ENCODE results near the gene INTS6.
A peak's percentile ranks its signal among the peaks of the same experiment; 100 is the strongest.

The INTS6 gene
- total RNA-seq = 156 to 187 reads per million in 2 donors

GRCh38 chr13:51452361-51453206 is at the start of gene INTS6:
INTS6 (minus strand) TSS chr13:51453036; CDS start chr13:51452525, 511 bp downstream.
- DNase-seq = peak; percentile 73

GRCh38 chr13:51502153-51502651 is 49.4 kb upstream of the INTS6 start:
- DNase-seq = no peak

- no peak for DNase-seq
These were observed 48.8 kb upstream of the INTS6 start for GRCh38 chr13:51501592-51502152.

GRCh38 chr13:51501096-51501495 is 48.3 kb upstream of the INTS6 start:
- DNase-seq = no peak

DNA sequence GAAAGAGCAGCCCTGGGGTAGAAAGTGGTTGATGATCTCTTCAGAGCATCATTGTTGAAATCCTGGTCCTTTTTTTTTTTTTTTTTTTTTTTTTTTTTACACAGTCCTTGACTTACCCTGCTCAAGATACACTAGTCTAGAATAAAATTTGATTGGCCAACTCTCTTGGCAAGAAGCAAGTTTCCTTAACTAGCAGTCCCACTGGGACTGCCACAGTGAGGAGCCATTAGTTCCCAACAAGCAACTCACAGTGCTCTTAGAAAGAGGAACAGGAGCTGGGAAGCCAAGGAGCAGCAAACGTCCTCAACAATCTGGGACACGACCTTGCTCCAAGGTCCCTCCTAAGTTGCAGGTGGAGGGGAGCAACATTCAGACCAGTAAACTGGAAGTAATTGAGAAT is 47.9 kb upstream of the INTS6 start:
- no peak for DNase-seq

DNA sequence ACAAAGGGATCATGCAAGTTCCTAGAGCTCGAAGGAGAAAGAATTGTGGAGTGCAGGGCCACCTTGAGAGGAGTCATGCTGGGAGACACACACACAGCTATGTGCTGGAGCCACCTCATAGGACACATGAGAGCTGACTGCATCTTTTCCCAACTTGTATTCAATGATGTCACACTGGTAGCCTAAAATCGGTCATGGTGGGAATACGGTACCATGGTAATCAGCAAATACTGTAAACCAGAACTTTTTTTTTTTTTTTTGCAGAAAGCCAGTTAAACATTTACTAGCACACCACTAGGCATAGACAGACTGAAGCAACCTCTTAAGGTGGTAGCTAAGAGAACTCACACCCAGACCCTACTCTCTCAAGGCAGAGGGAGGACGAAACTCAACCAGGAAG is 47.0 kb upstream of the INTS6 start:
- no peak for DNase-seq

GRCh38 chr13:51495316-51495715 is 42.5 kb upstream of the INTS6 start:
- no peak for DNase-seq

DNA sequence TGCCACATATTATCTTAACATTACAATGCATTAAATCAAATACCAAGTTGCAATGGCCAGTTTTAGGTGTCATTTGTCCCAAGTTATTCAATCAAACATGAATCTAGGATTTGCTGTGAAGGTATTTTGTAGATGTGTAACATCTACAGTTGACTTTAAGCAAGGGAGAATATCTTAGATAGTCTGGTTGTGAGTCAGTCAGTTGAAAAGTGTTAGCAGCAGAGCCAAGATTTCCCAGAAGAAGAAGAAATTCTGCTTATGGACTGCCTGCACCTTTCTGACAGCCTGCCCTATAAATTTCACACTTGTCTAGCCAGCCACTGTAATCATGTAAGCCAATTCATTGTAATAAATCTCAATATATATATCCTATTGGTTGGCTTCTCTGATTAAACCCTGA is 41.3 kb upstream of the INTS6 start:
- no peak for DNase-seq

GRCh38 chr13:51488212-51488611 is 35.4 kb upstream of the INTS6 start:
- no peak for DNase-seq

- no peak for DNase-seq
These were observed 28.8 kb upstream of the INTS6 start for GRCh38 chr13:51481656-51482055.

GRCh38 chr13:51479199-51479523 is 26.3 kb upstream of the INTS6 start:
- no peak for DNase-seq

DNA sequence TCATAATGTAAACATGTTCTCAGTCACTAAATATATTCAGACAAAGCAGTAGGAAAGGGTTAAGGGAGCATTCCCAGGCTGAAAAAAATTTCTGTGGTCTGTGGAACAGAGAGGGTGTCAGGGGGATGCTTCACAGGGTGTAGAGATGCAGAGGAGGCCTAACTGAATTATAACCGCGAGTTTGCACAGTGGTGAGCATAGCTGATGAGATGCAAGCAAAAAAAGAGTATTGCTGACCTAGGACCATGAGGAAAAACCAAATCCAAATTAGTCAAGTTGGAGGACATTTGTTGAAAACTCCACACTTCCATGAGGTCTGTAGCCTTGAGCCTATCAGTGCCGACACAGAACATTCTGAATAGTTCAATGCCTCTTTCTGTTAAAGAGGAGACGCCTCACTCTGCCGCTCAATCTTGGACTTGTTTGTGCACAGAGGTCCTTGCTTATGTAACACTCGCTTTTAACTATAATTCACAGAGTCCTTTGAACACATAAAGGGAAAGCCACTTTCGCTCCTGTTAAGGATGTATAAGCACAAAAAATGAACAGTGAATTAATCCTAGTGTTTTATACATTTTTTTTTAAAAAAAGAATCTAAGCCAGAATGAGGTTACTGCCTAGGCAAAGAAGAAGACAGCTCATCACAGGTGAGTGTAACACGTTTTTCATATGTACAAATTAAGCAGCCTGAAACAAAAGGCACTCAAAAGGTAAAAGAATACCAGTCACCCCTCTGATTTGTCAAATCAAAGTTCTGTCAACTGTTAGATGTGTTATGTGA is 25.8 kb upstream of the INTS6 start:
- no peak for DNase-seq

DNA sequence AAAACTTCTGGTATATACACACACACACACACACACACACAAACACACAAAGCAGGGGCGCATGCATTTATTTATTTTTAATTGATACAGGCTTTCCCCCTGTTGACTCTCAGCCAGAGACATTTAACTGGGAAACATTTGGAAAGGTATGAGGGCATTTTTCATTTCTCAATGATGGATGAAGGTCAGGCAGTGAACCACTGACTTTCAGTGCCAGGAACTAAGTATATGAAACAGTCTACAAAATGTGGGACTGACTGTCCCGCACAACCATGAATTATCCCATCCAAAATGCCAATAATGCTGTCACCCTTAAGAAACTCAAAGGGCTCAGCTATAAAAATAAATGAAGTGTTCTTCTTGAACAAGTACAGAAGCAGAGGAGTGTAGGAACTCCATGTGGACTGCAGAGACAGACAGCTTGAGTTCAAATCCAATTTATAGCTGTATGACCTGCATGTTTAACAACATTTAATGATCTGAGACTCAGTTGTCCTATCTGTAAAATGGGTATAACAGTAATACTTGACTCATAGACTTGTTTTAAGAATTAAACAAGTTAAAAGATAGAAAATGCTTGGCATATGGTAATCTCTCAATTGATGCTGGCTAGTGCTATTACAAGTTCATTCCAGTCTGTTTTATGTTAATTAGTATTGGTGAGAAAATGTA is 25.0 kb upstream of the INTS6 start:
- DNase-seq = no peak

- DNase-seq = no peak
These were observed 24.3 kb upstream of the INTS6 start for GRCh38 chr13:51477149-51477548.

DNA sequence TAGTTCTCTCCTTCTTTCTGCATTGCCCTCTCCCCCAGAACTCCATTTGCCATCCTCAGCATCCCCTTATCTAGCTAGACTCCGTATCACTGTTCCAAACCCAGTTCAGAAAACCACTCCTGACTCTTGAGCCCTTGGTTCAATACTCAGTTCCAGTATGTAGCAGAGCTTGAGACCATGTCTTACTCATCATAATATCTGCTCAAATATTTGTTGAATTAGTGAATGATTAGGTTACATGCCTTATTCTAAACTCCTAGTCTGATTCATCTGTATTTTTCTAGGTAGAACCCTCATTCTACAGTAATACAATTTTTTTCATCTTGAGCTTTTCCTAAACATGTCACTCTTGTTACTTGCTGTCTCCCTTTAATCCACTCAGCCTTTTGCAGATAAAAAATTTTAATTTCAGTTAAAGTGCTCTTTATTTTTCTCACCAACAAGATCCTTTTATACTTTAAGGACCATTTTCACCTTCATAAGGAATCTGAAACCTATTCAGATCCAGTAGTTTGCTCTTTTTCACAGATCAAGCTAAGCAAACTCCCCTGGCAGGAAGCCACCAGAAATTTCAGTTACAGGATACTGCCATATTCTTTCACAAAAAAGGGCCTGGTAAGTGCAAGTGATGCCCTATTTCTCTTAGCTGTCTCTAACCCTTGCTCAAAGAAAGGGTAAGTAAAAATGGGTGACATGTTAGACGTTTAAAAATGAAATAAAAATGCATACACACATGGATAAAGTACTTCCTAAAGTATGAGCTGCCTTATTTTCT is 23.1 kb upstream of the INTS6 start:
- DNase-seq = no peak

GRCh38 chr13:51469790-51470189 is 17.0 kb upstream of the INTS6 start:
- DNase-seq = no peak

DNA sequence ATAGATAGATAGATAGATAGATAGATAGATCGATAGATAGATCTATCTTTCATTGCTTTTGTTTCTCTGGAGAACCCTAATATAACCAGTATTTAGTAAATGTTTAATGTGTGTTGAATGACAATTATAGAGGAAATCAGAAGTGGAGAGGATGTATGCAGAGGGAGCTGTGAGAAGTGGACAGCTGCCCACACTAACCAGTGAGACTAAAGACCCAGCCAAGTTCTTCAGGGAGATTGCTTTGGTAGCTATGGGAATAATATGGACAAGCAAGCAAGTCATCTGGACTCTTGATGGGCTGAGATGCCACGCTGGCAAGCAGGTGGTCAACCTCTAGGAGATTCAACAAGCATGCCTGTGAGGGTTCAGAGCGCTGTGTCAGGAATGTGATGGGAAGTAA is 14.9 kb upstream of the INTS6 start:
- no peak for DNase-seq

DNA sequence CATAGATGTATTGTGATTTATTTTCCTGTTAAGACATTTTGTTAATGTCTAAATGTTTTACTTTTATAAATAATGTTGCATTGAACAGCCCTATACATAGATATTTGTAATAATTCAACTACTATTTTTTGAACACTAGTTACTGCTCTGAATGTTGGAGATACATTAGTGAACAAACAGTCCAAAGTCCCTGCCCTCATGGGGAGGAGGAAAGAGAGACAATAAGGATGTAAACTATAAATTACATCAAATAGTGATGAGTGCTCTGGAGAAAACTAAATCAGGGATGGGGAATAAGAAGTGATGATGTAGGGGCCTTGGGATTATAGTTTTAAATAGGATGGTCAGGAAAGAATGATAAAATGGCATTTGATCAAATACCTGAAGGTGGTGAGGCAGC is 12.3 kb upstream of the INTS6 start:
- no peak for DNase-seq

- no peak for DNase-seq
These were observed 4.4 kb upstream of the INTS6 start for GRCh38 chr13:51457086-51457815.

DNA sequence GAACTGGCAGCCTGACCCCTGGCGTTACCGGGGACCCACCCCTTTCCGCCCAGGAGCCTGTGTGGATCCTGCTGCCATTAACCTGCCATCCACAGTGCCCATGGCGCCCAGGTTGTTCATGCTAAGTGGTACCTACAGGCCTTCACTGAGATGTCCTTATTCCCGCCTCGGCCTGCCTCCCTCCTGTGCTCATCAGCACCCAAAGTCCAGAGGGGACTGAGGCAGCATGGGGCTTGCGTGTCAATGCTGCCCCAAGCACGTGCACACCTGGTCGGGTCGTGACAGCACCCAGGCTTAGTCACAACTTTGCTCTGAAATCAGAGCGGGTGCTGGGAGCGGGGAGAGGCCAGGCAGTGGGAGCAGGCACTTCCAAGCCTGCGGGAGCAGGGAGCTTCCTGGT is 3.7 kb upstream of the INTS6 start:
- no peak for DNase-seq

DNA sequence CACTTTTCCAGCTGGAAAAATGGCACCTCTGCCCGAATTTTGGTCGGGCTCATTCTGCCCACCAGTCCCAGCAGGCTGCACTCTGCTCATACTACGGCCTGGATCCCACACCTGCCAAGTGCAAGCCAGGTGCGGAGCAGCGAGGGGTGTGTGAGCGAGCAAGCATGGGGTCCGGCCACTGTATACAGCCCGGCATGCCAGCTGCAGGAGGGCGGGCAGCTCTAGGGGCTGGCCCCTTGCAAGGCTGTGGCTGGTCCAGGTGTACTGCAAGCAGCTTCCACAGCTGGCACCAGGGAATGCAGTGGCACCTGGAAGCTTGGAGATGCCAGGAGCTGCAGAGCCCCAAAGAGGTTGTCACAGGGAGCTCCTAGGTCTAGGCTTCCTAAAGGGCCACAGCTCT is 2.7 kb upstream of the INTS6 start:
- no peak for DNase-seq
